ENCODE measurements around the gene ZNF804B.

DNA sequence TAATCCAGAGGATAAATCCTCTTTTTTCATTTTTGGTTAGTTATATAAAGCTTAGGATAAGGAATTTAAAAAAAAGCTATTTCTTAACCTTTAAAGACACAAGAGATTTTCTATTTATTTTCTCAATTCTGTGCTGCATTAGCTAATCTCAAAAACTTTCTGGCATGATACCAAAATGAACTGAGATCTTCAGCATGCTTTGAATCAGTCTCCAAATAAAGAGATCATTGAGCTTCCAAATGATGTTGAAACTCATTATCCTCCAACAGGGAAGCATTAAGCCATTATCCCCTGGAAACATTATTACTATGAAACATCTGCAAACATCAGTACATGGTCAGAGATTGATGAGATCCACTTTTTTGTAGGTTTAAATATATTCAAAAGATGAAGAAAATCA is 386.3 kb downstream of the ZNF804B start:
- TF ChIP-seq, protein P1, sequence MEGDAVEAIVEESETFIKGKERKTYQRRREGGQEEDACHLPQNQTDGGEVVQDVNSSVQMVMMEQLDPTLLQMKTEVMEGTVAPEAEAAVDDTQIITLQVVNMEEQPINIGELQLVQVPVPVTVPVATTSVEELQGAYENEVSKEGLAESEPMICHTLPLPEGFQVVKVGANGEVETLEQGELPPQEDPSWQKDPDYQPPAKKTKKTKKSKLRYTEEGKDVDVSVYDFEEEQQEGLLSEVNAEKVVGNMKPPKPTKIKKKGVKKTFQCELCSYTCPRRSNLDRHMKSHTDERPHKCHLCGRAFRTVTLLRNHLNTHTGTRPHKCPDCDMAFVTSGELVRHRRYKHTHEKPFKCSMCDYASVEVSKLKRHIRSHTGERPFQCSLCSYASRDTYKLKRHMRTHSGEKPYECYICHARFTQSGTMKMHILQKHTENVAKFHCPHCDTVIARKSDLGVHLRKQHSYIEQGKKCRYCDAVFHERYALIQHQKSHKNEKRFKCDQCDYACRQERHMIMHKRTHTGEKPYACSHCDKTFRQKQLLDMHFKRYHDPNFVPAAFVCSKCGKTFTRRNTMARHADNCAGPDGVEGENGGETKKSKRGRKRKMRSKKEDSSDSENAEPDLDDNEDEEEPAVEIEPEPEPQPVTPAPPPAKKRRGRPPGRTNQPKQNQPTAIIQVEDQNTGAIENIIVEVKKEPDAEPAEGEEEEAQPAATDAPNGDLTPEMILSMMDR (IDR thresholded peaks at IDR 0.05; ENCODE audit: low read depth, low read length, missing input control), result no peak
- TF ChIP-seq, protein P2, sequence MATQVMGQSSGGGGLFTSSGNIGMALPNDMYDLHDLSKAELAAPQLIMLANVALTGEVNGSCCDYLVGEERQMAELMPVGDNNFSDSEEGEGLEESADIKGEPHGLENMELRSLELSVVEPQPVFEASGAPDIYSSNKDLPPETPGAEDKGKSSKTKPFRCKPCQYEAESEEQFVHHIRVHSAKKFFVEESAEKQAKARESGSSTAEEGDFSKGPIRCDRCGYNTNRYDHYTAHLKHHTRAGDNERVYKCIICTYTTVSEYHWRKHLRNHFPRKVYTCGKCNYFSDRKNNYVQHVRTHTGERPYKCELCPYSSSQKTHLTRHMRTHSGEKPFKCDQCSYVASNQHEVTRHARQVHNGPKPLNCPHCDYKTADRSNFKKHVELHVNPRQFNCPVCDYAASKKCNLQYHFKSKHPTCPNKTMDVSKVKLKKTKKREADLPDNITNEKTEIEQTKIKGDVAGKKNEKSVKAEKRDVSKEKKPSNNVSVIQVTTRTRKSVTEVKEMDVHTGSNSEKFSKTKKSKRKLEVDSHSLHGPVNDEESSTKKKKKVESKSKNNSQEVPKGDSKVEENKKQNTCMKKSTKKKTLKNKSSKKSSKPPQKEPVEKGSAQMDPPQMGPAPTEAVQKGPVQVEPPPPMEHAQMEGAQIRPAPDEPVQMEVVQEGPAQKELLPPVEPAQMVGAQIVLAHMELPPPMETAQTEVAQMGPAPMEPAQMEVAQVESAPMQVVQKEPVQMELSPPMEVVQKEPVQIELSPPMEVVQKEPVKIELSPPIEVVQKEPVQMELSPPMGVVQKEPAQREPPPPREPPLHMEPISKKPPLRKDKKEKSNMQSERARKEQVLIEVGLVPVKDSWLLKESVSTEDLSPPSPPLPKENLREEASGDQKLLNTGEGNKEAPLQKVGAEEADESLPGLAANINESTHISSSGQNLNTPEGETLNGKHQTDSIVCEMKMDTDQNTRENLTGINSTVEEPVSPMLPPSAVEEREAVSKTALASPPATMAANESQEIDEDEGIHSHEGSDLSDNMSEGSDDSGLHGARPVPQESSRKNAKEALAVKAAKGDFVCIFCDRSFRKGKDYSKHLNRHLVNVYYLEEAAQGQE (IDR thresholded peaks at IDR 0.05), result no peak
- TF ChIP-seq RAD21 (IDR thresholded peaks at IDR 0.05) (no peak), FOXA1 (IDR thresholded peaks at IDR 0.05) (no peak), GABPA (IDR thresholded peaks at IDR 0.05 in 1 of 2, conservative IDR thresholded peaks at IDR 0.05 in 1 of 2) (no peak)

Data from liver (tissue), 3 donors.